Keratinocyte (primary cell): ENCODE data around the gene ARMH2.

Source experiments
- CTCF ChIP-seq, 3 experiments: IDR thresholded peaks in 1 of 3; conservative IDR thresholded peaks in 1 of 3; optimal IDR thresholded peaks in 1 of 3; 2 replicates in 2 of 3; 3 replicates in 1 of 3; pipeline versions ENCODE3 to v1.5.1; 2011; ENCODE audit warnings: low read length in 3 of 3, mild to moderate bottlenecking in 3 of 3, moderate library complexity in 2 of 3, control low read depth in 1 of 3, inconsistent platforms in 1 of 3; ENCODE audit not compliant: insufficient read depth in 2 of 3; ENCODE audit errors: extremely low read depth in 1 of 3
- EZH2 ChIP-seq: IDR thresholded peaks from one replicate; pipeline ENCODE4 v1.6.1; 2012; ENCODE audit warnings: inconsistent platforms, mild to moderate bottlenecking, low read length, moderate library complexity

- TF ChIP-seq CTCF (optimal IDR thresholded peaks at IDR 0.05 in 1 of 3, IDR thresholded peaks at IDR 0.05 in 1 of 3, conservative IDR thresholded peaks at IDR 0.05 in 1 of 3; ENCODE audit: extremely low read depth in 1 of 3, insufficient read depth in 2 of 3, low read length in 3 of 3), result no peak
- TF ChIP-seq EZH2, result no peak
Measured at GRCh38 chr6:24777227-24777626, 21.5 kb downstream of the ARMH2 start.
